Smooth muscle cell (in vitro differentiated cells): ENCODE measurements around the gene RHBG. TPM values are rescaled to one million over a fixed set of nuclear protein-coding genes. Genes with fewer than 3 reads are reported as not detected.
"Not testable (repeated sequence)": the region's sequence is repeated elsewhere in the genome, so short reads cannot be mapped to it uniquely, and the experiment has no call there.

Experiments used
- DNase-seq: peaks from one replicate; lab custom pipeline; 2025; ENCODE audit not compliant: unreplicated experiment; lab: John Stamatoyannopoulos, UW
- H2AFZ ChIP-seq: fragments of 200-600 bp; sonication (generic); 2 replicates; pipeline ENCODE4 v1.6.0; 2016; ENCODE audit warnings: antibody characterized with exemption, low read depth, mild to moderate bottlenecking
- H3F3A ChIP-seq: fragments of 200-600 bp; sonication (generic); 2 replicates; pipeline ENCODE4 v1.6.0; 2017; ENCODE audit warnings: antibody characterized with exemption, low read depth
- H3K27ac ChIP-seq: fragments of 200-600 bp; sonication (generic); 2 replicates; pipeline ENCODE4 v1.5.1; 2016; ENCODE audit warnings: low read depth, mild to moderate bottlenecking
- H3K27me3 ChIP-seq: fragments of 200-600 bp; sonication (generic); 2 replicates; pipeline ENCODE4 v1.6.1; 2016; ENCODE audit warnings: low read depth, mild to moderate bottlenecking
- H3K36me3 ChIP-seq: fragments of 200-600 bp; sonication (generic); 2 replicates; pipeline ENCODE4 v1.5.1; 2016; ENCODE audit warnings: low read depth
- H3K4me1 ChIP-seq: fragments of 200-600 bp; sonication (generic); 2 replicates; pipeline ENCODE4 v1.5.1; 2016; ENCODE audit warnings: low read depth
- H3K4me2 ChIP-seq: fragments of 200-600 bp; sonication (generic); 2 replicates; pipeline ENCODE4 v1.6.0; 2016; ENCODE audit warnings: mild to moderate bottlenecking
- H3K4me3 ChIP-seq: fragments of 200-600 bp; sonication (generic); 2 replicates; pipeline ENCODE4 v1.5.1; 2016; ENCODE audit warnings: mild to moderate bottlenecking
- H3K79me2 ChIP-seq: fragments of 200-600 bp; sonication (generic); 2 replicates; pipeline ENCODE4 v1.6.0; 2016; ENCODE audit warnings: low read depth, mild to moderate bottlenecking
- H3K9ac ChIP-seq: fragments of 200-600 bp; sonication (generic); 2 replicates; pipeline ENCODE4 v1.6.0; 2016; ENCODE audit warnings: low read depth
- H3K9me3 ChIP-seq: fragments of 200-600 bp; sonication (generic); replicated peaks from 2 replicates; pipeline ENCODE4 v1.5.1; 2016; ENCODE audit warnings: low read depth
- H4K20me1 ChIP-seq: fragments of 200-600 bp; sonication (generic); 2 replicates; pipeline ENCODE4 v1.6.0; 2016; ENCODE audit warnings: low read depth
- whole genome bisulfite sequencing: methylation state at CpG from one replicate; pipeline ENCODE4 v1.1.7; 2016; ENCODE audit warnings: low lambda C conversion rate; 5-methylcytosine and 5-hydroxymethylcytosine counted together
- polyA plus RNA-seq: library from polyadenylated mRNA; unstranded; fragments of >200 nt; fragmentation: Nextera tagmentation; extraction: Ambion mirVana; gene quantifications from 2 replicates; pipeline ENCODE4 v1.2.1, GENCODE V29; 2016
- total RNA-seq: library from RNA; depleted of rRNA; stranded (reverse); fragments of >200 nt; gene quantifications from 2 replicates; pipeline ENCODE4 v1.2.3, GENCODE V29; 2014
- TF ChIP-seq, protein P1 (sequence below): fragments of 200-600 bp; sonication (generic); IDR thresholded peaks from 2 replicates; pipeline ENCODE4 v1.5.1; 2017; ENCODE audit warnings: borderline replicate concordance, mild to moderate bottlenecking, antibody characterized with exemption; ENCODE audit not compliant: insufficient read depth, poor library complexity, severe bottlenecking

The RHBG gene
- total and polyA plus RNA-seq, 2 experiments from 2014 or later = not detected

DNA sequence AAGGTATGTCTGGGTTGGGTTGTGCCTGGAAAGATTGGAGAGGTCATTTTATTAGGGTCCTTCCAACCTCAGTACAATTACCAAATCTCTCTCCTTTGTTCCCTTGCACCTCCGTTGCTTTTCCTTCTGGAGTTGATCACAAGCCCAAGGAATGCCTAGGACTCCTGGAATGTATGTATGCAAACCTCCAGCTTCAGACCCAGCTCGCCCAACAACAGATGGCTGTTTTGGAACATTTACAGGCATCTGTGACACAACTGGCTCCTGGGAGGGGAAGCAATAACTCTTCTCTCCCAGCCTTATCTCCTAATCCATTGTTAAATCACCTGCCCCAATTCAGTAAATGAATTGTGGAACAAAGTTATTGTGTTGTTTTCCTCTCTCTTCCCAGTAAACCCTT lies 22.4 kb upstream of the RHBG start:
- DNase-seq = no peak
- TF ChIP-seq, protein P1, sequence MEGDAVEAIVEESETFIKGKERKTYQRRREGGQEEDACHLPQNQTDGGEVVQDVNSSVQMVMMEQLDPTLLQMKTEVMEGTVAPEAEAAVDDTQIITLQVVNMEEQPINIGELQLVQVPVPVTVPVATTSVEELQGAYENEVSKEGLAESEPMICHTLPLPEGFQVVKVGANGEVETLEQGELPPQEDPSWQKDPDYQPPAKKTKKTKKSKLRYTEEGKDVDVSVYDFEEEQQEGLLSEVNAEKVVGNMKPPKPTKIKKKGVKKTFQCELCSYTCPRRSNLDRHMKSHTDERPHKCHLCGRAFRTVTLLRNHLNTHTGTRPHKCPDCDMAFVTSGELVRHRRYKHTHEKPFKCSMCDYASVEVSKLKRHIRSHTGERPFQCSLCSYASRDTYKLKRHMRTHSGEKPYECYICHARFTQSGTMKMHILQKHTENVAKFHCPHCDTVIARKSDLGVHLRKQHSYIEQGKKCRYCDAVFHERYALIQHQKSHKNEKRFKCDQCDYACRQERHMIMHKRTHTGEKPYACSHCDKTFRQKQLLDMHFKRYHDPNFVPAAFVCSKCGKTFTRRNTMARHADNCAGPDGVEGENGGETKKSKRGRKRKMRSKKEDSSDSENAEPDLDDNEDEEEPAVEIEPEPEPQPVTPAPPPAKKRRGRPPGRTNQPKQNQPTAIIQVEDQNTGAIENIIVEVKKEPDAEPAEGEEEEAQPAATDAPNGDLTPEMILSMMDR = no peak
- no peak overlapping the region for H3K4me2 ChIP-seq

DNA sequence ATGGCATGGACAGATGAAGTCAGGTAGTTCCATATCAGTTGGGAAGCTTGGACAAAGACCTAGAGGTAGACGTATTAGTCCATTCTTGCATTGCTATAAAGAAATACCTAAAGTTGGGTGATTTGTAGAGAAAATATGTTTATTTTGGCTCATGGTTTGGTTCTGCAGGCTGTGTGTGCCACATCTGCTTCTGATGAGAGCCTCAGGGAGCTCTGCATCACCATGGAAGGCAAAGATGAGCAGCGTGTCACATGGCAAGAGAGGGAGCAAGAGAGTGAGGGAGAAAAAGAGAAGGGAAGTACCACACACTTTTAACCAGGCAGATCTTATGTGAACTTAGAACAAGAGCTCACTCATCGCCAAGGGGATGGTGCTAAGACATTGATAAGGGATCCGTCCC lies 21.7 kb upstream of the RHBG start:
- Histone ChIP-seq H3K27ac (no peak overlapping the region), H3K79me2 (no peaks in the 10 kb centered on the region), H3K9me3 (no peaks in the 10 kb centered on the region), H3K27me3 (no peaks in the 10 kb centered on the region), H4K20me1 (no peaks in the 10 kb centered on the region), H3K4me1 (no peaks in the 10 kb centered on the region), H2AFZ (no peak overlapping the region), H3K4me2 (no peak overlapping the region), H3K36me3 (no peaks in the 10 kb centered on the region), H3K4me3 (no peak overlapping the region), H3K9ac (no peak overlapping the region), H3F3A (no peaks in the 10 kb centered on the region)
- TF ChIP-seq, protein P1 = no peak
- DNase-seq = no peak
- 75% methylated on average over 4 of the region's 4 CpGs for WGBS

More for the DNA sequence above, 22.4 kb upstream of the RHBG start:
- Histone ChIP-seq H3K27me3 (no peaks in the 10 kb centered on the region), H3K27ac (no peak overlapping the region), H4K20me1 (no peaks in the 10 kb centered on the region), H3K9me3 (no peaks in the 10 kb centered on the region), H3K36me3 (no peaks in the 10 kb centered on the region), H3K9ac (no peak overlapping the region), H3K79me2 (no peaks in the 10 kb centered on the region), H2AFZ (no peak overlapping the region), H3K4me3 (no peak overlapping the region), H3F3A (no peaks in the 10 kb centered on the region), H3K4me1 (no peaks in the 10 kb centered on the region)
- WGBS = 19% methylated on average over 2 of the region's 2 CpGs

DNA sequence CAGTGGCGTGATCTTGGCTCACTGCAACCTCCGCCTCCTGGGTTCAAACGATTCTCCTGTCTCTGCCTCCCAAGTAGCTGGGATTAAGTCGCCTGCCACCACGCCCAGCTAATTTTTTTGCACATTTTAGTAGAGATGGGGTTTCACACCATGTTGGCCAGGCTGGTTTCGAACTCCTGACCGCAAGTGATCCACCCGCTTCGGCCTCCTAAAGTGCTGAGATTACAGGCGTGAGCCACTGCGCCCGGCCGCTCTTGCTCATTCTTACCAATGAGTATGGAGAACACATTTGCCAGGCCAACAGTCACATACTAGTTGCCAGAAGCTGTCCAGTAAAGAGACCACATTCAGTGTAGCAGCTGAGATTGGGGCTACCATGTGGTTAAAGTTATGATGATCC lies 16.5 kb upstream of the RHBG start:
- H3K4me3 ChIP-seq, H3K27ac ChIP-seq, H3K79me2 ChIP-seq, H3K4me2 ChIP-seq, H3K9ac ChIP-seq, H4K20me1 ChIP-seq, H2AFZ ChIP-seq, DNase-seq, H3K9me3 ChIP-seq, H3K36me3 ChIP-seq, H3F3A ChIP-seq, H3K4me1 ChIP-seq: not testable (repeated sequence)
- peaks cover 18% of the 10 kb centered on the region for H3K27me3 ChIP-seq
- 93% methylated on average over 13 of the region's 13 CpGs for WGBS

DNA sequence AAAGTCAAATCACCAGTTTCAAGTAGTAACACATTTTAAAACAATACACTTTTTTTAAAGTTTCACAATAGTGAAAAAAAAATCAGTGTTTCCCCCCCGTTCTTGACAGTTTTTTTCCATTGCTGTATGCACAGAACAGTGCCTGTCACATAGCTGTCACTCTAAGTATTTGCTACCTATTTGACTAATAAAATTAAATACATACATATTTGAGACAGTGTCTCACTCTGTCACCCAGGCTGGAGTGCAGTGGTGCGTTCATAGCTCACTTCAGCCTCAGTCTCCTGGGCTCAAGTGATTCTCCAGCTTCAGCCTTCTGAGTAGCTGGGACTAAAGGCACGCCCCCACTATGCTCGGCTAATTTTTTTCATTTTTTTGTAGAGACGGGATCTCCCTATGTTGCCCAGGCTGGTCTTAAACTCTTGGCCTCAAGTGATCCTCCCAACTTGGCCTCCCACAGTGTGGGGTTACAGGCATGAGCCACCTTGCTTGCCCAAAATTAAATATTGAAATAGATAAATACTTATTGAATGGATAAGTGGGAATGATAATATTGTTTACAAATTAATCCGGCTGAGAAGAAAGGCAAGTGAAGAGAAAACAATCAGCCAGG lies 12.6 kb upstream of the RHBG start:
- no peak overlapping the region for H3K27ac ChIP-seq
- H3K4me2 ChIP-seq = no peak overlapping the region

More for the DNA sequence above, 12.6 kb upstream of the RHBG start:
- TF ChIP-seq, protein P1 = no peak
- Histone ChIP-seq H3F3A (no peaks in the 10 kb centered on the region), H3K4me3 (no peak overlapping the region), H3K9ac (no peak overlapping the region), H3K36me3 (no peaks in the 10 kb centered on the region), H2AFZ (no peak overlapping the region), H3K79me2 (no peaks in the 10 kb centered on the region), H3K9me3 (no peaks in the 10 kb centered on the region), H3K4me1 (no peaks in the 10 kb centered on the region), H3K27me3 (peaks cover 19% of the 10 kb centered on the region), H4K20me1 (no peaks in the 10 kb centered on the region)
- 71% methylated on average over 6 of the region's 6 CpGs for WGBS
- no peak for DNase-seq
